Activated T-helper 17 cell treated with anti-CD3 and anti-CD28 coated beads, Interleukin-2, amount 50 U/mL, for 72 hours (primary cell): ENCODE data around the gene HASPIN. TPM values are rescaled to one million over a fixed set of nuclear protein-coding genes. Genes with fewer than 3 reads are reported as not detected.

ENCODE experiments used
- ATAC-seq: fragments of 150-1000 bp; cut with Tn5 transposase; replicated peaks from 2 replicates; pipeline ENCODE4 v1.10.0; 2021; ENCODE audit warnings: mild to moderate bottlenecking, moderate library complexity
- H3K27ac Mint-ChIP-seq: one replicate; pipeline ENCODE4 v1.8.0; 2022; ENCODE audit warnings: mixed read lengths
- H3K27me3 Mint-ChIP-seq: one replicate; pipeline ENCODE4 v1.8.0; 2022; ENCODE audit warnings: mixed read lengths
- H3K36me3 Mint-ChIP-seq: one replicate; pipeline ENCODE4 v1.8.0; 2022; ENCODE audit warnings: low read depth, mild to moderate bottlenecking, mixed read lengths
- H3K4me1 Mint-ChIP-seq: one replicate; pipeline ENCODE4 v1.8.0; 2022; ENCODE audit warnings: mixed read lengths
- H3K4me3 Mint-ChIP-seq: one replicate; pipeline ENCODE4 v1.8.0; 2022; ENCODE audit warnings: mild to moderate bottlenecking, mixed read lengths
- H3K9me3 Mint-ChIP-seq: one replicate; pipeline ENCODE4 v1.8.0; 2022; ENCODE audit warnings: mixed read lengths
- total RNA-seq, 2 donors: library from RNA; stranded (reverse); gene quantifications; one replicate each; pipeline ENCODE4 v1.2.3, GENCODE V29; 2022

HASPIN gene
- 10 to 100 TPM; 12.4 to 21.5 TPM for total RNA-seq

GRCh38 chr17:3723556-3724377 is at the start of gene HASPIN:
TSS of gene HASPIN (plus strand) at chr17:3723903. CDS start at chr17:3723936, 33 bp downstream.
- peak; percentile 91 for ATAC-seq
- Mint-ChIP-seq H3K27ac (peak within 1 kb of the TSS; percentile 94), H3K9me3 (no peaks in the 10 kb centered on the region), H3K36me3 (peaks cover 67% of the 10 kb centered on the region), H3K4me1 (peaks cover 27% of the 10 kb centered on the region), H3K4me3 (peak within 1 kb of the TSS; percentile 98), H3K27me3 (no peaks in the 10 kb centered on the region)

- no peak for ATAC-seq
- H3K27me3 Mint-ChIP-seq = no peaks in the 10 kb centered on the region
- no peaks in the 10 kb centered on the region for H3K4me1 Mint-ChIP-seq
- peaks cover 18% of the 10 kb centered on the region for H3K36me3 Mint-ChIP-seq
- no peak overlapping the region for H3K4me3 Mint-ChIP-seq
- no peaks in the 10 kb centered on the region for H3K9me3 Mint-ChIP-seq
- no peak overlapping the region for H3K27ac Mint-ChIP-seq
Observed at GRCh38 chr17:3675886-3676285, 47.8 kb upstream of the HASPIN start.

- no peak for ATAC-seq
Observed at GRCh38 chr17:3678095-3678820, 45.4 kb upstream of the HASPIN start.

GRCh38 chr17:3678821-3679530 is 44.7 kb upstream of the HASPIN start:
- ATAC-seq = no peak
- Mint-ChIP-seq H3K9me3 (no peaks in the 10 kb centered on the region), H3K27ac (no peak overlapping the region), H3K4me3 (no peak overlapping the region), H3K27me3 (no peaks in the 10 kb centered on the region), H3K36me3 (no peaks in the 10 kb centered on the region), H3K4me1 (no peaks in the 10 kb centered on the region)

More at GRCh38 chr17:3678095-3678820, 45.4 kb upstream of the HASPIN start:
- Mint-ChIP-seq H3K27ac (no peak overlapping the region), H3K9me3 (no peaks in the 10 kb centered on the region), H3K4me3 (no peak overlapping the region), H3K4me1 (no peaks in the 10 kb centered on the region), H3K27me3 (no peaks in the 10 kb centered on the region), H3K36me3 (peaks cover under 1% of the 10 kb centered on the region)

GRCh38 chr17:3679531-3680126 is 44.1 kb upstream of the HASPIN start:
- Mint-ChIP-seq H3K27ac (no peak overlapping the region), H3K9me3 (no peaks in the 10 kb centered on the region), H3K36me3 (no peaks in the 10 kb centered on the region), H3K4me1 (no peaks in the 10 kb centered on the region), H3K27me3 (no peaks in the 10 kb centered on the region), H3K4me3 (no peak overlapping the region)
- ATAC-seq = no peak

- Mint-ChIP-seq H3K9me3 (no peaks in the 10 kb centered on the region), H3K36me3 (no peaks in the 10 kb centered on the region), H3K4me3 (no peak overlapping the region), H3K4me1 (no peaks in the 10 kb centered on the region), H3K27me3 (no peaks in the 10 kb centered on the region), H3K27ac (no peak overlapping the region)
- ATAC-seq = no peak
Observed at GRCh38 chr17:3681057-3681456, 42.6 kb upstream of the HASPIN start.

- no peak overlapping the region for H3K4me3 Mint-ChIP-seq
- no peak for ATAC-seq
- no peaks in the 10 kb centered on the region for H3K4me1 Mint-ChIP-seq
- H3K36me3 Mint-ChIP-seq = no peaks in the 10 kb centered on the region
- H3K9me3 Mint-ChIP-seq = no peaks in the 10 kb centered on the region
- no peaks in the 10 kb centered on the region for H3K27me3 Mint-ChIP-seq
- H3K27ac Mint-ChIP-seq = peak overlapping the region; percentile 22
Observed at GRCh38 chr17:3681565-3681964, 42.1 kb upstream of the HASPIN start.

- no peak for ATAC-seq
- Mint-ChIP-seq H3K36me3 (no peaks in the 10 kb centered on the region), H3K27me3 (no peaks in the 10 kb centered on the region), H3K9me3 (no peaks in the 10 kb centered on the region), H3K27ac (peak overlapping the region; percentile 22), H3K4me1 (no peaks in the 10 kb centered on the region), H3K4me3 (no peak overlapping the region)
Observed at GRCh38 chr17:3682033-3682432, 41.7 kb upstream of the HASPIN start.

GRCh38 chr17:3683054-3683511 is 40.6 kb upstream of the HASPIN start:
- Mint-ChIP-seq H3K4me1 (no peaks in the 10 kb centered on the region), H3K36me3 (no peaks in the 10 kb centered on the region), H3K9me3 (no peaks in the 10 kb centered on the region), H3K4me3 (no peak overlapping the region), H3K27me3 (no peaks in the 10 kb centered on the region), H3K27ac (no peak overlapping the region)
- peak; percentile 92 for ATAC-seq

GRCh38 chr17:3685174-3685573 is 38.5 kb upstream of the HASPIN start:
- no peak overlapping the region for H3K4me3 Mint-ChIP-seq
- no peak for ATAC-seq
- no peaks in the 10 kb centered on the region for H3K27me3 Mint-ChIP-seq
- no peaks in the 10 kb centered on the region for H3K4me1 Mint-ChIP-seq
- H3K36me3 Mint-ChIP-seq = peaks cover 7% of the 10 kb centered on the region
- no peaks in the 10 kb centered on the region for H3K9me3 Mint-ChIP-seq
- no peak overlapping the region for H3K27ac Mint-ChIP-seq

- Mint-ChIP-seq H3K4me1 (no peaks in the 10 kb centered on the region), H3K36me3 (peaks cover 19% of the 10 kb centered on the region), H3K27ac (no peak overlapping the region), H3K27me3 (no peaks in the 10 kb centered on the region), H3K4me3 (no peak overlapping the region), H3K9me3 (no peaks in the 10 kb centered on the region)
- ATAC-seq = no peak
Observed at GRCh38 chr17:3688027-3688553, 35.6 kb upstream of the HASPIN start.

GRCh38 chr17:3688852-3689261 is 34.8 kb upstream of the HASPIN start:
- ATAC-seq = no peak
- H3K36me3 Mint-ChIP-seq = peaks cover 21% of the 10 kb centered on the region
- no peaks in the 10 kb centered on the region for H3K27me3 Mint-ChIP-seq
- H3K4me1 Mint-ChIP-seq = no peaks in the 10 kb centered on the region
- no peaks in the 10 kb centered on the region for H3K9me3 Mint-ChIP-seq
- no peak overlapping the region for H3K27ac Mint-ChIP-seq
- H3K4me3 Mint-ChIP-seq = no peak overlapping the region

GRCh38 chr17:3689262-3690093 is 34.2 kb upstream of the HASPIN start:
- Mint-ChIP-seq H3K36me3 (peaks cover 24% of the 10 kb centered on the region), H3K27me3 (no peaks in the 10 kb centered on the region), H3K9me3 (no peaks in the 10 kb centered on the region), H3K4me3 (no peak overlapping the region), H3K27ac (no peak overlapping the region), H3K4me1 (peaks cover 1% of the 10 kb centered on the region)
- no peak for ATAC-seq
